ENCODE data around the gene RABGEF1. TPM values are rescaled to one million over a fixed set of nuclear protein-coding genes. Genes with fewer than 3 reads are reported as not detected.

The RABGEF1 gene
- total and polyA plus RNA-seq, 9 of the 15 experiments (the other 6 are each of a cell fraction or from before 2014, with no cell fraction given): 7.0 to 29.3 (median 20.5) TPM

DNA sequence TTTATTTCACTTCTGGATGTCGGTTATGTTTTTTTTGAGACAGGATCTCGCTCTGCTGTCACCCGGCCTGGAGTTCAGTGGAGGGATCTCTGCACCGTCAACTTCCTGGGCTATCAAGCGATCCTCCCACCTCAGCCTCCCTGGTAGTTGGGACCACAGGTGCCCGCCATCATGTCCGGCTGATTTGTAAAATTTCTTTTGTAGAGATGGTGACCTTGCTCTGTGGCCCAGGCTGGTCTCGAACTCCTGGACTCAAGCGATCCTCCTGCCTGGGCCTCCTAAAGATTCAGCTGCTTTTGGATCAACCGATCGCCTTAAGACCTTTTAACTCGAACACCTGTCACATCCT lies 606 bp upstream of the RABGEF1 start (continued):
- TF ChIP-seq SMARCA5 (IDR thresholded peaks at IDR 0.05) (peak; percentile 37; the same call in 1 of the 2 replicates), BRF1 (IDR thresholded peaks at IDR 0.05; ENCODE audit: borderline replicate concordance, extremely low read depth, insufficient read length) (no peak), MLLT1 (IDR thresholded peaks at IDR 0.05) (0 out of 4 replicates have a peak, but pooled peaks of 1 of the 2 experiments have one; percentile 47), ZNF644 (tag; IDR thresholded peaks at IDR 0.05; ENCODE audit: low read depth) (no peak), CEBPG (CRISPR knock-in tag; IDR thresholded peaks at IDR 0.05) (0 out of 2 replicates have a peak, but pooled peaks have one; percentile 1), CEBPG (tag; conservative IDR thresholded peaks at IDR 0.05 in 1 of 2, IDR thresholded peaks at IDR 0.05 in 1 of 2) (no peak), KDM1A (IDR thresholded peaks at IDR 0.05) (peak in 1 of 2 experiments; percentile 56; a peak in 2 of 4 replicates), ZSCAN29 (IDR thresholded peaks at IDR 0.05) (peak; percentile 46; the same call in 1 of the 2 replicates), FOXJ2 (tag; IDR thresholded peaks at IDR 0.05) (peak; percentile 19; the same call in 1 of the 2 replicates), HDAC2 (IDR thresholded peaks at IDR 0.05) (peak; percentile 52; the same call in 1 of the 2 replicates), PTBP1 (IDR thresholded peaks at IDR 0.05; ENCODE audit: low read depth, low read length) (no peak), ZNF24 (IDR thresholded peaks at IDR 0.05) (0 out of 2 replicates have a peak, but pooled peaks have one; percentile 11), ZNF444 (CRISPR knock-in tag; IDR thresholded peaks at IDR 0.05) (no peak), ZNF696 (CRISPR knock-in tag; conservative IDR thresholded peaks at IDR 0.05) (no peak), PTTG1 (tag; IDR thresholded peaks at IDR 0.05; ENCODE audit: low read depth) (no peak), YY1 (IDR thresholded peaks at IDR 0.05; ENCODE audit: borderline replicate concordance in 1 of 3, control insufficient read depth in 1 of 3, extremely low read depth in 1 of 3, insufficient read depth in 3 of 3, insufficient read length in 1 of 3, insufficient replicate concordance in 2 of 3, low read depth in 1 of 3, low read length in 2 of 3) (peak in 1 of 3 experiments; percentile 41)
- TF ChIP-seq, protein P1, sequence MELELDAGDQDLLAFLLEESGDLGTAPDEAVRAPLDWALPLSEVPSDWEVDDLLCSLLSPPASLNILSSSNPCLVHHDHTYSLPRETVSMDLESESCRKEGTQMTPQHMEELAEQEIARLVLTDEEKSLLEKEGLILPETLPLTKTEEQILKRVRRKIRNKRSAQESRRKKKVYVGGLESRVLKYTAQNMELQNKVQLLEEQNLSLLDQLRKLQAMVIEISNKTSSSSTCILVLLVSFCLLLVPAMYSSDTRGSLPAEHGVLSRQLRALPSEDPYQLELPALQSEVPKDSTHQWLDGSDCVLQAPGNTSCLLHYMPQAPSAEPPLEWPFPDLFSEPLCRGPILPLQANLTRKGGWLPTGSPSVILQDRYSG (tag; conservative IDR thresholded peaks at IDR 0.05; ENCODE audit: low read depth): no peak
- TF ChIP-seq, protein P2, sequence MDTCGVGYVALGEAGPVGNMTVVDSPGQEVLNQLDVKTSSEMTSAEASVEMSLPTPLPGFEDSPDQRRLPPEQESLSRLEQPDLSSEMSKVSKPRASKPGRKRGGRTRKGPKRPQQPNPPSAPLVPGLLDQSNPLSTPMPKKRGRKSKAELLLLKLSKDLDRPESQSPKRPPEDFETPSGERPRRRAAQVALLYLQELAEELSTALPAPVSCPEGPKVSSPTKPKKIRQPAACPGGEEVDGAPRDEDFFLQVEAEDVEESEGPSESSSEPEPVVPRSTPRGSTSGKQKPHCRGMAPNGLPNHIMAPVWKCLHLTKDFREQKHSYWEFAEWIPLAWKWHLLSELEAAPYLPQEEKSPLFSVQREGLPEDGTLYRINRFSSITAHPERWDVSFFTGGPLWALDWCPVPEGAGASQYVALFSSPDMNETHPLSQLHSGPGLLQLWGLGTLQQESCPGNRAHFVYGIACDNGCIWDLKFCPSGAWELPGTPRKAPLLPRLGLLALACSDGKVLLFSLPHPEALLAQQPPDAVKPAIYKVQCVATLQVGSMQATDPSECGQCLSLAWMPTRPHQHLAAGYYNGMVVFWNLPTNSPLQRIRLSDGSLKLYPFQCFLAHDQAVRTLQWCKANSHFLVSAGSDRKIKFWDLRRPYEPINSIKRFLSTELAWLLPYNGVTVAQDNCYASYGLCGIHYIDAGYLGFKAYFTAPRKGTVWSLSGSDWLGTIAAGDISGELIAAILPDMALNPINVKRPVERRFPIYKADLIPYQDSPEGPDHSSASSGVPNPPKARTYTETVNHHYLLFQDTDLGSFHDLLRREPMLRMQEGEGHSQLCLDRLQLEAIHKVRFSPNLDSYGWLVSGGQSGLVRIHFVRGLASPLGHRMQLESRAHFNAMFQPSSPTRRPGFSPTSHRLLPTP (IDR thresholded peaks at IDR 0.05; ENCODE audit: borderline replicate concordance, extremely low read depth, insufficient read length): peak; percentile 73
